Cardiac fibroblast (primary cell): ENCODE data around the gene TICAM1.
A peak's percentile ranks its signal among the peaks of the same experiment; 100 is the strongest.
"Not testable (repeated sequence)": the region's sequence is repeated elsewhere in the genome, so short reads cannot be mapped to it uniquely, and the experiment has no call there.

ENCODE experiments used
- DNase-seq, 2 donors: peaks; one replicate each; pipeline versions ENCODE4 v3.0.0 to v3.0.0-alpha.2; 2010; ENCODE audit warnings: low read depth in 2 of 2
- H3K4me3 ChIP-seq, 2 donors: replicated peaks in 1 of 2; 1 replicate in 1 of 2; 2 replicates in 1 of 2; pipeline ENCODE4 v1.5.1; 2011; ENCODE audit warnings: low read depth in 2 of 2, low read length in 2 of 2, mild to moderate bottlenecking in 2 of 2, moderate library complexity in 1 of 2
- CTCF ChIP-seq: IDR thresholded peaks from one replicate; pipeline ENCODE4 v1.5.1; 2011; ENCODE audit warnings: low read depth, mild to moderate bottlenecking, low read length, inconsistent platforms

The TICAM1 gene

GRCh38 chr19:4800591-4801081, 30.9 kb downstream of the TICAM1 start:
- TF ChIP-seq CTCF, result no peak
- H3K4me3 ChIP-seq, result no peak overlapping the region
- DNase-seq, result no peak

GRCh38 chr19:4795400-4795799, 36.1 kb downstream of the TICAM1 start:
- DNase-seq, result no peak
- H3K4me3 ChIP-seq, result no peak overlapping the region
- no peak for TF ChIP-seq CTCF

- DNase-seq, result no peak
- no peak overlapping the region for H3K4me3 ChIP-seq
- no peak for TF ChIP-seq CTCF
These were observed 36.5 kb downstream of the TICAM1 start for GRCh38 chr19:4794971-4795370.

- H3K4me3 ChIP-seq, result not testable (repeated sequence)
These were observed 38.2 kb downstream of the TICAM1 start for GRCh38 chr19:4793278-4793677.

GRCh38 chr19:4792866-4793195, 38.7 kb downstream of the TICAM1 start:
- not testable (repeated sequence) for DNase-seq
- H3K4me3 ChIP-seq, result peak overlapping the region in 1 of 2 donors; percentile 68

More at GRCh38 chr19:4793278-4793677, 38.2 kb downstream of the TICAM1 start:
- not testable (repeated sequence) for DNase-seq

GRCh38 chr19:4792019-4792865, 39.3 kb downstream of the TICAM1 start:
- DNase-seq, result not testable (repeated sequence)
- H3K4me3 ChIP-seq, result peak overlapping the region; percentile 67 to 68

- DNase-seq, result peak; percentile 100
- peak within 1 kb of the TSS; percentile 67 to 68 for H3K4me3 ChIP-seq
- peak; percentile 99 for TF ChIP-seq CTCF
These were observed 40.1 kb downstream of the TICAM1 start, which contains the start of gene FEM1A for GRCh38 chr19:4791183-4792018. TSS of gene FEM1A (plus strand) at chr19:4791734. CDS start at chr19:4791855, 121 bp downstream.

GRCh38 chr19:4786412-4787016, 45.0 kb downstream of the TICAM1 start:
- H3K4me3 ChIP-seq, DNase-seq: not testable (repeated sequence)
